Measurements from ENCODE around the gene RAD51B. TPM values are rescaled to one million over a fixed set of nuclear protein-coding genes. Genes with fewer than 3 reads are reported as not detected.

The RAD51B gene
- total RNA-seq, 1 experiment from 2014 or later = 16.7 TPM

DNA sequence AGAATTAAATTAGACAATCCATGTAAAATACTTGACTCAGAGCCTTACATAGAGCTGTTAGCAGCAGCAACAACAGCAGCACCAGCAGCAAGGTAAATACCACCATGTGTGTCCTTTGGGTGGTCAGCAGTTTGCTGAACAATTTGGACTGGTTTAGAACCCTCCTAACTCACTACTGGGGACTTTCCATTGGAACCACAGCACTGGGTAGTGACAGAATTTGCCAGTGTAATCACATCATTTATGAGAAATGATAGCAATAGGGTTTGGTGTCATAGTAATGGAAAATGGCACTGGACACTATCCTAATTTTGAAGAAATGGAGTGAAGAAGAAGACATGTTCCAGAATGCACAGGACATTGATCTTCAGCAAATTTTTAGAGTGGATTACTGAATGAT, 392.8 kb downstream of the RAD51B start:
- H3K27me3 ChIP-seq (ENCODE audit: insufficient read depth, low read length) = no peaks in the 10 kb centered on the region
- no peaks in the 10 kb centered on the region for H3K23me2 ChIP-seq (ENCODE audit: insufficient read length, low read depth, low read length, poor library complexity, severe bottlenecking)
- no peak overlapping the region for H3K23ac ChIP-seq (ENCODE audit: insufficient read length, low read depth, low read length)
- H4K91ac ChIP-seq (ENCODE audit: insufficient read length, low read depth, low read length) = no peak overlapping the region
- H3K9ac ChIP-seq (ENCODE audit: extremely low read depth, insufficient read length, low read length) = no peak overlapping the region
- no peak overlapping the region for H3K27ac ChIP-seq (ENCODE audit: insufficient read length, low read depth, low read length)
- no peak overlapping the region for H2AFZ ChIP-seq (ENCODE audit: low read length)
- H3K4me1 ChIP-seq (ENCODE audit: insufficient read depth, low read length) = peaks cover 2% of the 10 kb centered on the region; the same call in 1 of the 2 replicates
- 0 out of 2 replicates have a peak, but pooled peaks cover 1% of the 10 kb centered on the region for H3K79me2 ChIP-seq (ENCODE audit: insufficient read depth, low read length)
- H3K14ac ChIP-seq (ENCODE audit: insufficient read depth, low read length) = no peak overlapping the region
- H4K8ac ChIP-seq (replicated peaks; ENCODE audit: insufficient read length, low read depth, low read length) = no peak overlapping the region
- Mint-ChIP-seq H3K27me3 (ENCODE audit: low read depth) (no peaks in the 10 kb centered on the region), H3K27ac (no peak overlapping the region), H3K9me3 (no peaks in the 10 kb centered on the region), H3K36me3 (ENCODE audit: insufficient read depth in 1 of 3, low read depth in 3 of 3) (no peaks in the 10 kb centered on the region), H3K4me1 (peaks cover 17 to 32% of the 10 kb centered on the region in 2 experiments), H3K4me3 (no peak overlapping the region)
- no peak overlapping the region for H2BK120ac ChIP-seq (ENCODE audit: low read depth, low read length, poor library complexity, severe bottlenecking)
- H2BK12ac ChIP-seq (ENCODE audit: insufficient read length, low read depth, low read length) = no peak overlapping the region
- H2BK20ac ChIP-seq (ENCODE audit: low read depth, low read length, poor library complexity, severe bottlenecking) = no peak overlapping the region
- H3K4me2 ChIP-seq (ENCODE audit: insufficient read depth, insufficient read length, low read length) = no peak overlapping the region
- no peaks in the 10 kb centered on the region for H3K79me1 ChIP-seq (ENCODE audit: insufficient read depth, low read depth, low read length, poor library complexity, severe bottlenecking)
- H3K56ac ChIP-seq (ENCODE audit: insufficient read length, low read depth, low read length) = no peak overlapping the region
- H2AK5ac ChIP-seq (ENCODE audit: insufficient read length, low read length) = no peak overlapping the region
- H4K20me1 ChIP-seq (ENCODE audit: control insufficient read depth, insufficient read depth, insufficient read length) = no peaks in the 10 kb centered on the region
- H3T11ph ChIP-seq (ENCODE audit: low read length) = no peak overlapping the region
- H2BK15ac ChIP-seq (ENCODE audit: low read depth, low read length) = no peak overlapping the region
- no peak overlapping the region for H3K18ac ChIP-seq (ENCODE audit: insufficient read length, low read depth, low read length)
- DNase-seq = no peak
- TF ChIP-seq CTCF (conservative IDR thresholded peaks at IDR 0.05) = no peak
- H4K5ac ChIP-seq (ENCODE audit: insufficient read length, low read depth, low read length) = no peak overlapping the region
- no peak overlapping the region for H2BK5ac ChIP-seq (ENCODE audit: insufficient read length, low read length)
- H3K4ac ChIP-seq (ENCODE audit: low read depth, low read length) = no peak overlapping the region
- H3K9me3 ChIP-seq (ENCODE audit: control insufficient read depth, low read depth, low read length) = no peaks in the 10 kb centered on the region
